HG03175 (cell line): Measurements from ENCODE around the gene ZDHHC8.
A peak's percentile ranks its signal among the peaks of the same experiment; 100 is the strongest.

Experiments
- ATAC-seq: cut with Tn5 transposase; IDR thresholded peaks from one replicate; pipeline ENCODE4 v1.9.1; 2021; ENCODE audit warnings: mild to moderate bottlenecking, moderate library complexity; ENCODE audit not compliant: unreplicated experiment

Gene ZDHHC8

GRCh38 chr22:20128902-20129746 lies 2.5 kb upstream of the ZDHHC8 start:
- ATAC-seq: no peak

- no peak for ATAC-seq
Observed at GRCh38 chr22:20129747-20130014, 1.9 kb upstream of the ZDHHC8 start.

- no peak for ATAC-seq
Observed at GRCh38 chr22:20130319-20130718, 1.3 kb upstream of the ZDHHC8 start.

GRCh38 chr22:20130731-20131596 lies 640 bp upstream of the ZDHHC8 start:
- peak; percentile 49 for ATAC-seq

- peak; percentile 4 for ATAC-seq
Observed at GRCh38 chr22:20131859-20132685, 468 bp downstream of the ZDHHC8 start.

GRCh38 chr22:20132686-20133246 lies 1.2 kb downstream of the ZDHHC8 start:
- no peak for ATAC-seq

- ATAC-seq: no peak
Observed at GRCh38 chr22:20133930-20134549, 2.4 kb downstream of the ZDHHC8 start.

GRCh38 chr22:20135265-20135664 lies 3.7 kb downstream of the ZDHHC8 start:
- ATAC-seq: no peak

GRCh38 chr22:20135806-20136602 lies 4.4 kb downstream of the ZDHHC8 start:
- ATAC-seq: no peak

GRCh38 chr22:20136603-20136873 lies 4.9 kb downstream of the ZDHHC8 start:
- ATAC-seq: no peak

- ATAC-seq: no peak
Observed at GRCh38 chr22:20137113-20137512, 5.5 kb downstream of the ZDHHC8 start.

GRCh38 chr22:20137671-20138416 lies 6.2 kb downstream of the ZDHHC8 start:
- no peak for ATAC-seq

GRCh38 chr22:20138417-20138738 lies 6.8 kb downstream of the ZDHHC8 start:
- ATAC-seq: no peak

GRCh38 chr22:20138868-20139267 lies 7.3 kb downstream of the ZDHHC8 start:
- no peak for ATAC-seq

GRCh38 chr22:20139391-20140106 lies 7.9 kb downstream of the ZDHHC8 start:
- ATAC-seq: no peak

GRCh38 chr22:20140107-20140445 lies 8.5 kb downstream of the ZDHHC8 start:
- no peak for ATAC-seq

- no peak for ATAC-seq
Observed at GRCh38 chr22:20140521-20140964, 8.9 kb downstream of the ZDHHC8 start.

GRCh38 chr22:20141186-20142077 lies 9.8 kb downstream of the ZDHHC8 start:
- ATAC-seq: no peak
